GM18519 (cell line): Measurements from ENCODE around the gene EPB41.
"Not testable (repeated sequence)": the region's sequence is repeated elsewhere in the genome, so short reads cannot be mapped to it uniquely, and the experiment has no call there.

Experiments used
- ATAC-seq: cut with Tn5 transposase; IDR thresholded peaks from one replicate; pipeline ENCODE4 v1.9.1; 2021; ENCODE audit warnings: mild to moderate bottlenecking, moderate library complexity; ENCODE audit not compliant: unreplicated experiment, low FRiP score

Gene EPB41

DNA sequence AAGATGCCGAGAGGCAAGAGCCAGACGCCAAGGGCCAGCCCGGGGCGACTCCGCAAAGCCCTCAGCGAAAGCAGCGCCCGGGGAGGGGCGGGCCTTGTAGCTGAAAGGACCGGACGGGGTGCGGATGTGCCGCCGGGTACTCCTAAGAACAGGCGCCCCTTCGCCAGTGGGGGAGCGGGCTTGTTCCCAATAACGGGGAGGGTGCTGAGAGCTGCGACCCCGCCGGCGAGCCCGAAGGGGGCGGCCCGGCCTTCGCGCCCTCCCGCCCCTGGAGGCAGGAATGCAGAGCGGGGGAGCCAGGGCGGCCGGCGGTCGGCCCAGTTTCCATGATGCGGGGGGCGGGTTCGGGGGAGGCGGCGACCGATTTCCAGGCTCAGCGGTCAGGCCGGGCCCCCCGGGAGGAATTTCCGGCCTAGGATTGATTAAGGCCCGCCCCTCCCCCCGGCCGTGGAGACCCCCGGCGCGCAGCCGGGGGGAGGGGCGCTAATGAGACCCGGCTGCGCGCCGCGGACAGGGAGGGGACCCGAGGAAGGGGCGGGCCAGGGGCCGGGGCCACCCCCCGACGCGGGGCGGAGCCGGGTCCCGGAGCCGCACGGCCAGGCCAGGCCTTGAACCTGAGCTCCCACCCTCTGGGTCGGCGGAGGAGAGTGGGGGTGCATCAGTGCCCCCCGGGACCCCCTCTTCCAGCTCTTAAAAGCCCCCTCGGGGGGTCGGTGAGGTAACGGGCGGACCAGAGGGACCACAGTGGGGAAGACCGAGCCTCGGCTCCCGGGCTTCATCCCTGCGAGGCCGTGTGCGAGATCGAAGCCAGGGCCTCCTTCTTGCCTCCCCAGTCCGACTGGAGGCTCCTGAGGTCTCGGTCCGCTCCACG lies 210.2 kb downstream of the EPB41 start:
- ATAC-seq = no peak

DNA sequence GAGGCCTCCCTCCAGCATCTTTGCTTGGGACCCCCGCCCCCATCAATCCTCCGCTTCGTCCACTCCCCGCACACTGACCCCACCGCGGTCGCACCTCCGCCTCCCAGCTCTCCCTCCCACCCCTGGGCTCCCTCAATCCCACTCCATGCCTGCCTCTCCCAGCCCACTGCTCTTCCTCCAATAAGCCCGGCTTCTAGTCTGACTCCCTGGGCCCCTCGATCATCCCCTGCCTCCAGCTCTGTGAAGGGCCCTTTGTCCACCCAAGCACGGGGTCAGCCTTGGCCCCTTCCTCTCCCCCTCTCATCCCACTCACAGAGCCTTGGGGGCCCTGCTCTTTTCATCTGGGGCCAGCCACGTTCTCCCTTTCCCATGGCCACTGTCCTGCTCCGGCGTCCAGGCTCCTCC lies 210.9 kb downstream of the EPB41 start:
- no peak for ATAC-seq

DNA sequence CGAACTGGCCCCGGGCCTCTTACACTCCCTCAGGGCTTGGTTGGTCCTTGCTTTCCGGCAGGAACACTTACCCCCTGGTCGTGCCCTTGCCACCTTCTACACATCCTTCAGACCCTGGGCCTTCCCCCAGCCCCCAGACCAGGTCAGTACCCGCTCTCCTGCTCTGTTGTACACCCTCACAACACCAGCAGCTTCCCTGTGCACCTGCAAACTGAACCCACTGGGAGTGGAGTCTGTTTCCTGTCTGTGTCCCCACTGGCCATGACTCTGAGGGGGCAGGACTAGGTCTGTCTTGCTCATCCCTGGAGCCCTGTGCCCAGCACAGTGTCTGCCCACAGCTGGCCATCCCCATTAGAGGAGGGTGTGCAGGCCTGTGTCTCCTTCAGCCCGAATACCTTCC lies 211.4 kb downstream of the EPB41 start:
- no peak for ATAC-seq

DNA sequence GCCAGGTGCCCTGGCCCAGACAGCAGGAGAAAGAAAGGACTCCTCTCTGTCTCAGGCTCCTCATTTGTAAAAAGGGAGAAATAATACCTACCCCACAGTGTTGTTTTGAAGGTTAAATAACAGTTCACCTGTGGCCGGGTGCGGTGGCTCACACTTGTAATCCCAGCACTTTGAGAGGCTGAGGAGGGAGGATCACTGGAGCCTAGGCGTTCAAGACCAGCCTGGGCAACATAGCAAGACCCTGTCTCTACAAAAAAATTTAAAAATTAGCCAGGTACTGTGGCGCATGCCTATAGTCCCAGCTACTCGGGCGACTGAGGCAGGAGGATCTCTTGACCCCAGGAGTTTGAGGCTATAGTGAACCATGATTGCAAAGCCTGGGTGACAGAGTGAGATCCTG lies 211.8 kb downstream of the EPB41 start:
- ATAC-seq = no peak

DNA sequence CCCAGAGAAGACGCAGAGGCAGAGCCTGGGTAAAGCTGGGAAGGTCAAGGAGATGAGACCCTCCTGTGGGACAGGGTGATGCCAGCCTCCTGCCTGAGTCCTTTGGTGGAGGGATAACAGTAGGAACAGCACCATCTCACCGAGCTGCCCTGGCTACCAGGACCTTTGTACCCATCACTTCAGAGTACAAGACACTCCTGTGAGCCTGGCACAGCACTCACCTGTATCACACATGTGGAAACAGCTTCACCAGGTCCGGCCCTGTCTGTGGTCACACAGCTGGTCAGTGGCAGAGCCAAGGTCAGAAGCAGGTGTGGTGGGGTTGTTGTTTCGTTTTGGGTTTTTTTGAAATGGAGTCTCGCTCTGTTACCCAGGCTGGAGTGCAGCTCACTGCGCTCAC lies 214.4 kb downstream of the EPB41 start:
- ATAC-seq = no peak

DNA sequence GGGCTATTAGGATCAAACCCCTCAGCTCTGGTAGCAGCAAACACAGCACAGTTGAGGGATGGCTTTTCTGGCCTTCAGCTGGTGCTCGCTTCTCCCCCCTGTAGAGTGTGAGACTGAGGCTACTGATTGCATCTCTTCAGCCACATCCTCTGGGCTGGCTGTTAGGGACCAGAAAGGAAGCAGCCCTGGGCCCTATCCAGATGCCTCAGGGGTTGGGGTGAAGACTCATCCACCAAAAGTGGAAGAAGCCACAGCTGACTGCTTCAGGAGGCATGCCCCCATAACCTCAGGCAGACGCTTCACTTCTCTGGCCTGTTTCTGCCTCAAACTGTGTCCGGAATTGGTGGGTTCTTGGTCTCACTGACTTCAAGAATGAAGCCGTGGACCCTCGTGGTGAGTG lies 215.5 kb downstream of the EPB41 start:
- no peak for ATAC-seq

DNA sequence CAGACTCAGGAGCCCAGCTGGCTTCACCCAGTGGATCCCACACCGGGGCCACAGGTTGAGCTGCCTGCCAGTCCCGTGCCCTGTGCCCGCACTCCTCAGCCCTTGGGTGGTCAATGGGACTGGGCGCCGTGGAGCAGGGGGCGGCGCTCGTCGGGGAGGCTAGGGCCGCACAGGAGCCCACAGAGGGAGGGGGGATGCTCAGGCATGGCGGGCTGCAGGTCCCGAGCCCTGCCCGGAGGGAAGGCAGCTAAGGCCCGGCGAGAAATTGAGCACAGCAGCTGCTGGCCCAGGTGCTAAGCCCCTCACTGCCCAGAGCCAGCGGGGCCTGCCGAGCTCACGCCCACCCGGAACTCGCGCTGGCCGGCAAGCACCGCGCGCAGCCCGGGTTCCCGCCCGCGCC lies 216.7 kb downstream of the EPB41 start:
- not testable (repeated sequence) for ATAC-seq

DNA sequence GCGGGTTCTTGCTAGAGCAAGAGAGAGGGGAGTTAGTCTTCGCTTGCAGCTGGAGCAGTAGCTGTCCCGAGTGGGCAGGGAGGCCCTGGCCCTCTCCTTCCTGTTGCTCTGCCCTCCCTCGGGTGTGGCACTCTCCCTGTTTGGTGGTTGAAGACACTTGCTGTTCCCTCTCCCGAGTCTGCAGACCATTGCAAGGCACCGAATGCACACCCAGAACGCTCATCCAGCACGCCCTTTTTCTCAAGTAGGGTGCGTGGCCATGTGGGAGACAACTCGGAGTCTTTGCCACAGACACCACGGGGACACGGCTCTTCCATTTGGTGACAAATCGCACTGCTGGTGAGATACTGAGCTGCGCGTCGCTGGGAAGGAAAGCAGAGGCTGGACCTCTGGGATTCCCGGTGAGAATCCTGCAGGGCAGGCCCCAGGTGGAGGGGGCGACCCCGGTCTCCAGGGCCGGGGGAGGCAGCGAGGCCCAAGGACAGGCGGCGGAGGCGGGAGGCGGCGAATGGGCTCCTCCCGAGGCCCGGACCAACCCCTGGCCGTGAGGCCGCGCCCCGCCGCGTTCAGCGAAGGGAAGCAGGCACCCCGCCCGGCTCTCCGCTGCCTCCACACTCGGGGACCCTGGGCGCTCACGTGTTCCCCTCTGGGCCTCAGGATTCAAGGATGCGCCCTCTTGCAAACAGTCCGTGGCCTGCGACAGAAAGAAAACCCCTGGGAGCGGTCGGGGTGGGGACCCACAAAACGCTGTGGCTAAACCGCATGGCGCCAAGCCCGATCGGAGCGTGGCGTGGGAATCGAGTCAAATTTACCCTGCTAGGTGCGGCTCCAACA lies 219.7 kb downstream of the EPB41 start:
- no peak for ATAC-seq

DNA sequence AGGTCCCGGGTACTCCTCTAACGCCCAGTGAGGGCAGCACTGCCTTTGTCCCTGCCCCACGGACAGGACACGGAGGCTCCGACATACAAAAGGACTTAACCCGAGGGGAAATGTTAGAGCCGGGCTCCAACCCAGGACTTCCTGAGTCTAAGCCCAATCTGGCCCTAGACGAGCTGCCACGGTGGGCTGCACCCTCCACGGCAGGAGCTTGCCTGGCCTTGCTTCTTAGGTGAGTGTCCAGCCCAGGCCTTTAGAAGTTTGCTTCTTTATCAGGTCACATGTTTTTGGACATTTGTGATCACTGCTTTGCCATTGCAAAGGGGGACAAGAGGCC lies 220.3 kb downstream of the EPB41 start:
- ATAC-seq = no peak

DNA sequence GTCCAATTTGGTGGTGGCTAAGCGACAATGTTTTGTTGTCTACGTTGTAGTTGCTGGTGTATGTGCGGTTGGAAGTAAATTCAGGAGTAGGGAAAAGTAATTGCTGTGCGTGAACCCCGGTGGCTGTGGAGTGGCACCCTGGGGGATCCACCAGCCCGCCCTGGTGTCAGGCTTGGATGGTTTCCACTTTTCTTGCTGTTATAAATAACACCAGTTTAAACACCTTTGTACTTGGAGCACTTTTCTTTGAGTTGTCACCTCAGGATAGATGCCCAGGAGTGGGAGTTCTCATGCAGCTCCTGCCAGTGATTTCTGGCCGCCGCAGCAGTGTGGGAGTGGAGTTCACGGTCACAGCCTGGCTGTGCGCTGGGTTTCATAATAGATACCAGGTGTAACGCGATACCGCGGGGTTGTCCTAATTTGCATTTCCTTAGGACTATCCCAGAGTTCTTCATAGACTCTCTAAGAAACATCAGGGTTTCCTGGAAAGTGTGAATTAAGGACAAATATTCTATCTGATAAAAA lies 222.1 kb downstream of the EPB41 start:
- ATAC-seq = no peak

DNA sequence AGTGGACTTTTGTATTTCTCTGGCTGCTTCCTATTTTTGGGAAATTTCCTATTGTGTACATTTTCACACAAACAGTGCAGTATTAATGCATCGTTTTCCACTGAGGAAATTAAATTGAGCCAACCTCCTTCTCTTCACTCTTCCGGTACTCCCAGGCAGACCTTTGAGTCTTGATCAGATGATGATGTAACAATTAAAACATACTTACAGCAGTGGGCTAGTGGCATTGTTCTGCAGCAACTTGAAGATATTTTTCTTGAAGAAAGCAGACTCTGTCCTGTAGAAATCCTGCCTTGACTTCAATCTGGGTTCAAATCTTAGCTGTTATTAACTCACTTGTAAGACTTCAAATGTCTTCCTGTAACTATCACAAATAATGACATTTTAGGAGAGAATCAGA lies 228.3 kb downstream of the EPB41 start:
- ATAC-seq = no peak

DNA sequence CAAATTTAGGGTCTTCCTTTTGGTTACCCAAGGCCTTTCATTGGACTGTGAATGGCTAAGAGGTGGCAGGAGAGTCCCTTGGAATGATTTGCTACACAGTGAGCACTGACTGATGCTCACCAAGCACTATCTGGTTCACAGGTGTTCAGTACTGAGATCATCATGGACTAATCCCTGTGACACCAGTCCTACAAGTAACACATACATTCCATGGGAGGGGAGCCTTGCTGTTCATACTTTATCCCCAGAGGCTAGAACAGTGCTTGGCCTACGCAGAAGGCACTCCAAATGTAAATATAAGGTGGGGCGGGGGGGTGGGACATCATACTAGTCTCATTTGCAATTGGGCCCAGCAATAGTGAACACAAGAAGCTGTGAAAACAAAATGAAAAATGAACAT lies 229.8 kb downstream of the EPB41 start:
- no peak for ATAC-seq

DNA sequence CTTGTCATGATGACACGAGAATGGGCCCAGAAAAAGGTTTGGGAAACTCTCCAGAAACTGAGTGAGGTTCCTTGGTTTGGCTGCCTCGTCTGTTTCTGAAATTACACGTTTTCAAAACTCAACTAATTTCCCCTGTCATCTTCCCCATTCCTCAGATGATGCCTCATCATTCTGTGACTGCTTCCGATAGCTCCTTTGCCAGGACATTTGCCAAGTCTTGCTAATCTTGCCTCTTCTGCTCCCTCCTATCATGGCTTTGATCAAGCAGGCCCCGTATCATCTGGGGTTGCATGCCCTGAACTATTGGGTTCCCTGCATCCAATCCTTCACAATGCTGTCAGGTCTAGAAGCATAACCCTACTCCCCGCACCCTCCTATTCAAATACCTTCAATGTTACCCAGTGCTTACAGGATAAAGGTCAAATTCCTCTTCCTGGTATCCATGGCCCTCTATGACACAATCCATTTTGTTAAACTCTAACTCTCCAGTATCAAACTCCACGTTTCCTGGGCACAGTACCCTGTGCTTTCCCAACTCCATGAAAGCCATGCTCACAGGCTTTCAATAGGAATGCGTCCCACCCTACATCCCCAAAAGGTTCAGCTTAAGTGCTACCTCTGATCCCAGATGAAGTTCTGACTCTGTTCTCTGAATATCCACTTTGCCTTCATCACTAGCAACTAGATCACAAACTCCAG lies 231.5 kb downstream of the EPB41 start:
- ATAC-seq = no peak

DNA sequence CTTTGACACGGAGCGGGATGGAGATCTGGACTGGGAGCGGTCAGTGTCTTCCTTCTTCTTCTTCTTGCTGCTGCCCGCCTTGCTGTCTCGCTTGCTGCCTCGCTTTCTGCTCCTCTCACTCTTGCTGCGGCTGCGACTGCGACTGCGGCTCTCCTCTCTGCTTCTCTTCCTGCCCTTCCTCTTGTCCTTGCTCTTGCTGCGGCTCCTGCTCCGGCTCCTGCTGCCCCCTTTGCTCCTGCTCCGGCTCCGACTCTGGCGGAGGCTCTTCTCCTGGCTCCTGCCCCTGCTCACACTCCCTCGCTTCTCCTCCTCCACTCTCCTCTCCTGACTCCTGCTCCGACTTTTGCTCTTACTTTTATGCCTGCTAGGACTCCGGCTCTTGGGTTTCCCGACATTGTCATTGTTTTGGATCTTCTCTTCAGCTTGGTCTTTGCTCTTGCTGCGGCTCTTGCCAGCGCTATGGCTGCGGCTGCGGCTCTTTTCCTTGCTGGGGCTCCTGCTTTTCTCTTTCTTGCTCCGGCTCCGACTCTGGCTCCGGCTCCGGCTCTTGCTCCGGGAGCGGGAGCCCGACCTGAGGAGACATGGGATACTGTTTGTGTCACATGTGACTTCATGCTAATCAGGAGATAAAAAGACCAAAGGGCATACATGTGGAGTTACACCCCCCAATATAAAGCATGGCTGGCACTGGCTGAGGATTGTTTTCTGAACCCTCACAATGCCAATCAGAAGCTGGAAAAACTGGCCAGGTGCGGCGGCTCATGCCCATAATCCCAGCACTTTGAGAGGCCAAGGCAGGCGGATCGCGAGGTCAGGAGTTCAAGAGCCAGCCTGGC lies 234.5 kb downstream of the EPB41 start:
- no peak for ATAC-seq

DNA sequence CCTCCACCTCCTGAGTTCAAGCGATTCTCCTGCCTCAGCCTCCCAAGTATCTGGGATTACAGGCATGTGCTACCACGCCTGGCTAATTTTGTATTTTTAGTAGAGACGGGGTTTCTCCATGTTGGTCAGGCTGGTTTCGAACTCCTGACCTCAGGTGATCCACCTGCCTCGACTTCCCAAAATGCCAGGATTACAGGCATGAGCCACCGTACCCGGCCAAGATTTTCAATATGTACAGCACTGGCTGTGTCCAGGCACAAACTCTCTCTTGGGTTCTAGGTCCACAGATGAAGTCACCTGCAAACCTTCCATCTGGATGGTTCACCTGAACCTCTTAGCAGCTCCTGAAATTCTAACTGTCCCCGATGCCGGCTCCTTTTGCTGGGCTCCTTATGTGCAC lies 236.0 kb downstream of the EPB41 start:
- ATAC-seq = not testable (repeated sequence)

DNA sequence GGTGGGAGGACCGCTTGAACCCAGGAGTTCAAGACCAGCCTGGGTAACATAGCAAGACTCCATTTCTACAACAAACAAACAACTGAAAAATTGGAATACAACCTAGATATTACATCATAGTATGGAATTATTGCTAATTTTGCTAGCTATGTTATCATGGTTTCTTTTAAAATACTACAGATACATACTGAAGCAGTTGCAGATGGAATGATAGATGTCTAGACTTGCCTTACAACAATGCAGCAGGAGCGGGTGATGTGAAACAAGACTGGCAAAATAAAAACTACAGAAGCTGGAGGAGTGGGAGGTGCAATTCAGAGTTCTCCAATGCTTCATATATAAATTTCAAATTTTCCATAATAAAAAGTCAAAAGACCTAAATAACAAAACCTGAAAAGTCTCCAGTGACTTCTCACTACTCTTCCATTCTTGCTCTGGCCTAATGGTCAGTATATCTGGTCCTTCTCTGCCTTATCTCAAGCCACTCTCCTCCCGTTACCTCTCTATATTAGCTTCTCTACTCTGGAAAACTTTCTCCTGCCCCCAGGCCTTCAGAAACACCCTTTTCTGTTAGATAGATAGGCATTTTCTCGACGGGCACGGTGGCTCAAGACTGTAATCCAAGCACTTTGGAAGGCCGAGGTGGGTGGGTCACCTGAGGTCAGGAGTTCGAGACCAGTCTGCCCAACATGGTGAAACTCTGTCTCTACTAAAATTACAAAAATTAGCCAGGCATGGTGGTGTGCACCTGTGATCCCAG lies 237.9 kb downstream of the EPB41 start:
- ATAC-seq = no peak

DNA sequence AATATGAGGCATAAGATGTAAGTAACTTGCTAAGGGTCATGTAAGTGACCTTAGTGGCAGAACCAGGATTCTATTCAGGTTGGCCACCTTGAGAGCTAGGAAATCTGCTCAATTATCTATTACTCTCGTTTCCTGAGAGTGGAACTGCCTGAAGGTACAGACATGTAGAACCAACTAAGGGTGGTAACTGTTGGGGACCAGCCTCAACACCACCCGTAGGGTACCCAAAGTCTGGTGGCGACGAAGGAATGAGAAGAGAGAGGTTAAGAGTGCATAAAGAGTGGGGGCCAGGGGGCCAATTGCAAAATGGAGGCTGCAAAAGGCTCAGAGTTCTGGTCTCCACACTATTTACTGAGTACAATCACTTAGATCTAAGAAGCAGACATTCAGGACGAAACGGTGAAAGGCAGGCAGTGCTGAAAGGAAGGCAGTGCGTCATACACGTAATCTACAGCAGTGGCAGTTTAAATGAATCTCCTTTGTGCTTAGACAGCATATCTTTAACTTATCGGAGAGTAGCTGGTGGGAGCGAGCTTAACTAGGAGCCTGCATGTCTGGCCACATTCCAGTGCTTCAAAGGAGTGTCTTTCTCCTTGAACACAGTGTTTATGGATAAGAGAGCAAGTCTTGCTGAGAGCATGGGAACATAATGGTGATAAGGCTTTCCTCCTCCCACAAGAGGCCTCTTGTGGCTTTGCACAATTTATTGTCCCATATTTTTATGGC lies 242.3 kb downstream of the EPB41 start:
- no peak for ATAC-seq

DNA sequence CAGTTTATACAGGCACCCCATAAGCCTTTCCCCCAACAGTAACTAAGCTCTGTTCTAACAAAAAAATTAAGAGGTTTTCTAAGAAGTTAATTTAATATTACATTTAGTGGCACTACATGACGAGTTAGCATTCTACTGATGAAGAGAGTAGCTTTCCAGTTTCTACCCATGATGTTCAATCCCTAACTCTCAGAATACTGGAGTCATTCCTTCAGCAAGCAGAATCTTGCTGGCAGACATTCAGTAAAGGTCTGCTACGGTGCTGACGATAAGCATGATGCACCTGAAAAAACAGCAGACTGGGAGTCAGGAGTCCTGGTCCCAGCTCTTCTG lies 242.9 kb downstream of the EPB41 start:
- ATAC-seq = no peak

DNA sequence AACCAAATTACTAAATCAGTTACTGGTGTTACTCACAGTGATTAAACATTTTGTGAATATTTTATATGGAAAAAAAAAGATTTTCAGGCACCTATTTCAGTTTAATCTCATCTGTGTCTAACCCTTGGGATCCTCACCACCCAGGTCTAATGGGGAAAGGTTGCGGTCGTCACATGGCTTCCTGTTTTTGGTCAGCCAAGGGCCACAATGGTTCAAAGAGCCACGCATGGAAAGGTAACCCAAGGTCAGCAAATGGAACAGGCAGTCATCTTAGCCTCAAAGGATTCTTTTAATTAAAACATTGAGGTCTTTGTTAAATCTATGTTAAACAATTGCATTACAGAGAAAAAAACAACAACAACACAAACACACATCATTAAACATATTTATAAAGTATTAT lies 245.4 kb downstream of the EPB41 start:
- no peak for ATAC-seq
